Measurements from ENCODE around the gene HOATZ. TPM values are rescaled to one million over a fixed set of nuclear protein-coding genes. Genes with fewer than 3 reads are reported as not detected.
A peak's percentile ranks its signal among the peaks of the same experiment; 100 is the strongest.

Gene HOATZ
- polyA plus RNA-seq, 1 donor (not counting 4 experiments of a cell fraction or from before 2014, with no cell fraction given) = not detected

DNA sequence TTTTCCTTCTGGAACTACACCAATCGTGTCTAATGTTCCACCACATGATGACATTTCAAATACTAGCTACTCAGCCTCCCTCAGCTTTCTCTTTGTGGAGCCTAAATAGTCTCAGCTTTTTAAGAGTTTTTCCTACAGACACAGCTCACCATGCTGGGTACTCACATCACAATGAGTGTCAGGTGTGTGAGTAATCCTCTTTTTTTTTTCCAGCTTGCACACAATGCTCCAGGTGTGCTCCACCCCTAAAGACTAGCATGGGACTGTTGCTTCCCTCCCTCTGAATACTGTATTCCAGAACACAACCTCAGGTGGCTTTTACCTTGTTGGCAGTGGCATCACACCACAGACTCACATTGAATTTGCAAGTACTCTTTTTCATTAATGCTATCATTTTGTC is 14.1 kb upstream of the HOATZ start:
- H3K9me3 ChIP-seq (ENCODE audit: control insufficient read depth, low read depth, low read length) = no peaks in the 10 kb centered on the region
- H2AFZ ChIP-seq (ENCODE audit: control insufficient read depth, low read length) = peak overlapping the region; percentile 32
- peaks cover 11% of the 10 kb centered on the region for H3K4me1 ChIP-seq (ENCODE audit: control insufficient read depth, extremely low read depth, insufficient read depth, low read length)
- FAIRE-seq = peak; percentile 89
- DNase-seq (ENCODE audit: low read depth, low spot score) = no peak
- H3K27ac ChIP-seq (ENCODE audit: control insufficient read depth, insufficient read depth, low read length) = no peak overlapping the region
- no peaks in the 10 kb centered on the region for H3K36me3 ChIP-seq (ENCODE audit: control insufficient read depth in 2 of 2, extremely low read depth in 1 of 2, insufficient read depth in 2 of 2, low read length in 2 of 2)
- dilution Hi-C loops (cut with MboI; ENCODE audit: extremely low pct_ligation_motif_present, low sequenced_read_pairs) = no loop called here
- H3K9me1 ChIP-seq (ENCODE audit: control insufficient read depth, extremely low read depth, insufficient read depth, low read length) = no peaks in the 10 kb centered on the region
- H3K79me2 ChIP-seq (ENCODE audit: control insufficient read depth, insufficient read depth, low read length) = no peaks in the 10 kb centered on the region
- no peaks in the 10 kb centered on the region for H4K20me1 ChIP-seq (ENCODE audit: control insufficient read depth, extremely low read depth, insufficient read depth, low read length)
- no peak overlapping the region for H3K4me3 ChIP-seq (ENCODE audit: control insufficient read depth in 2 of 3, extremely low read depth in 1 of 3, insufficient read depth in 2 of 3, low read depth in 1 of 3, low read length in 3 of 3)
- no peak overlapping the region for H3K4me2 ChIP-seq (ENCODE audit: control insufficient read depth, extremely low read depth, insufficient read depth, low read depth, low read length)
- H3K9ac ChIP-seq (ENCODE audit: control insufficient read depth, extremely low read depth, insufficient read depth, low read length) = no peak overlapping the region
- TF ChIP-seq, protein P1, sequence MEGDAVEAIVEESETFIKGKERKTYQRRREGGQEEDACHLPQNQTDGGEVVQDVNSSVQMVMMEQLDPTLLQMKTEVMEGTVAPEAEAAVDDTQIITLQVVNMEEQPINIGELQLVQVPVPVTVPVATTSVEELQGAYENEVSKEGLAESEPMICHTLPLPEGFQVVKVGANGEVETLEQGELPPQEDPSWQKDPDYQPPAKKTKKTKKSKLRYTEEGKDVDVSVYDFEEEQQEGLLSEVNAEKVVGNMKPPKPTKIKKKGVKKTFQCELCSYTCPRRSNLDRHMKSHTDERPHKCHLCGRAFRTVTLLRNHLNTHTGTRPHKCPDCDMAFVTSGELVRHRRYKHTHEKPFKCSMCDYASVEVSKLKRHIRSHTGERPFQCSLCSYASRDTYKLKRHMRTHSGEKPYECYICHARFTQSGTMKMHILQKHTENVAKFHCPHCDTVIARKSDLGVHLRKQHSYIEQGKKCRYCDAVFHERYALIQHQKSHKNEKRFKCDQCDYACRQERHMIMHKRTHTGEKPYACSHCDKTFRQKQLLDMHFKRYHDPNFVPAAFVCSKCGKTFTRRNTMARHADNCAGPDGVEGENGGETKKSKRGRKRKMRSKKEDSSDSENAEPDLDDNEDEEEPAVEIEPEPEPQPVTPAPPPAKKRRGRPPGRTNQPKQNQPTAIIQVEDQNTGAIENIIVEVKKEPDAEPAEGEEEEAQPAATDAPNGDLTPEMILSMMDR (optimal IDR thresholded peaks at IDR 0.05 in 1 of 3, IDR thresholded peaks at IDR 0.05 in 1 of 3, conservative IDR thresholded peaks at IDR 0.05 in 1 of 3; ENCODE audit: extremely low read depth in 1 of 3, insufficient read depth in 2 of 3, low read length in 3 of 3) = no peak
- no peak for TF ChIP-seq EZH2 (IDR thresholded peaks at IDR 0.05; ENCODE audit: low read length)
- H3K27me3 ChIP-seq (ENCODE audit: control insufficient read depth, extremely low read depth, insufficient read depth, low read length) = no peaks in the 10 kb centered on the region

DNA sequence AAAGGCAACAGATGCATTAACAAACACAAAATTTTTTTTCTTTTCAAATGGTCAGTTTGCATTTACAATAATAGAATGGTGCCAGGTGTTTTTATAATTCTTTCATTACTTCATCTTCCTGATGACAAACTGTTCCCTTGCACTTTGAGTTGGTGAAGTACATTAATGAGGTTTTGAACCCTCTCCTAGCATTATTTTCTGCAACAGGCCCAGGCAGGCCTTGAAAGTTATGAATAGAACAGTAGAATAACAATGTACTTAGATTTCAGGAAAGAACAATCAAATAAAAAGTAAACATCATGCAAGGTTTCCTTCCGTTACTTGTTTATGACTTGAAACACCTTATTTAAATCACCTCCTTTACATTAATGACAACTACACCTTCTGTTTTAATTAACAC is 12.0 kb upstream of the HOATZ start:
- H3K27ac ChIP-seq (ENCODE audit: control insufficient read depth, insufficient read depth, low read length) = no peak overlapping the region
- H3K9ac ChIP-seq (ENCODE audit: control insufficient read depth, extremely low read depth, insufficient read depth, low read length) = no peak overlapping the region
- FAIRE-seq (peak; percentile 55), DNase-seq (ENCODE audit: low read depth, low spot score) (no peak)
- no peak overlapping the region for H3K4me2 ChIP-seq (ENCODE audit: control insufficient read depth, extremely low read depth, insufficient read depth, low read depth, low read length)
- TF ChIP-seq, protein P1 (optimal IDR thresholded peaks at IDR 0.05 in 1 of 3, IDR thresholded peaks at IDR 0.05 in 1 of 3, conservative IDR thresholded peaks at IDR 0.05 in 1 of 3; ENCODE audit: extremely low read depth in 1 of 3, insufficient read depth in 2 of 3, low read length in 3 of 3) = no peak
- TF ChIP-seq EZH2 (IDR thresholded peaks at IDR 0.05; ENCODE audit: low read length) = no peak
- H3K27me3 ChIP-seq (ENCODE audit: control insufficient read depth, extremely low read depth, insufficient read depth, low read length) = no peaks in the 10 kb centered on the region
- no peaks in the 10 kb centered on the region for H3K36me3 ChIP-seq (ENCODE audit: control insufficient read depth in 2 of 2, extremely low read depth in 1 of 2, insufficient read depth in 2 of 2, low read length in 2 of 2)
- H2AFZ ChIP-seq (ENCODE audit: control insufficient read depth, low read length) = no peak overlapping the region
- no peaks in the 10 kb centered on the region for H3K9me1 ChIP-seq (ENCODE audit: control insufficient read depth, extremely low read depth, insufficient read depth, low read length)
- no peak overlapping the region for H3K4me3 ChIP-seq (ENCODE audit: control insufficient read depth in 2 of 3, extremely low read depth in 1 of 3, insufficient read depth in 2 of 3, low read depth in 1 of 3, low read length in 3 of 3)
- no peaks in the 10 kb centered on the region for H3K9me3 ChIP-seq (ENCODE audit: control insufficient read depth, low read depth, low read length)
- no peaks in the 10 kb centered on the region for H4K20me1 ChIP-seq (ENCODE audit: control insufficient read depth, extremely low read depth, insufficient read depth, low read length)
- no peaks in the 10 kb centered on the region for H3K79me2 ChIP-seq (ENCODE audit: control insufficient read depth, insufficient read depth, low read length)
- dilution Hi-C loops (cut with MboI; ENCODE audit: extremely low pct_ligation_motif_present, low sequenced_read_pairs) = no loop called here
- peaks cover 11% of the 10 kb centered on the region for H3K4me1 ChIP-seq (ENCODE audit: control insufficient read depth, extremely low read depth, insufficient read depth, low read length)
